ENCODE measurements around the gene ZDHHC13. TPM values are rescaled to one million over a fixed set of nuclear protein-coding genes. Genes with fewer than 3 reads are reported as not detected.

ZDHHC13 gene
- total RNA-seq, 1 experiment from 2014 or later: 21.8 TPM

DNA sequence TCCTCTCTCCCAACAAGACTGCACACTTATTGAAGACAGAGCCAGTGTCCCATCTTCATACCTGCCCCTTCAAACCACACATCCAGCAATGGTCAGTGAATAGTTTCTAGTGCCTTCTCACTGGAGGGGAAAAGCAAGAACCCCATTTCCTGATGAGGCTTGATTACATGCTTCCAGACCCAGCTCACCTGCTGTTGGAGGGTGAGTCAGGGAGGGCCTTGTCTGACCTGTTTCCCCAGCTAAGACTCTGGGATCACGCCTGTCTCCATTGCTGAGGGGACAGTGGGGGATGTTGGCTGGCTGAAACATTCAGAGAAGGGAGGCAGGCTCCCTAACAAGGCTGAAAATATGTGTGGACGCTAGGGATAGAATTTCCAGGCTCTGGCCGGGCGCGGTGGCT is 27.5 kb upstream of the ZDHHC13 start:
- H3K27me3 ChIP-seq (ENCODE audit: insufficient read depth, low read length): no peaks in the 10 kb centered on the region
- H3K36me3 ChIP-seq (ENCODE audit: control insufficient read depth in 1 of 2, insufficient read depth in 2 of 2, low read length in 2 of 2): no peaks in the 10 kb centered on the region
- ChIA-PET CTCF (no interaction called here), POLR2A (interaction anchor here (0.6 kb wide), 1 partner anchor 216 kb away, joined by 3 read pairs; no protein-coding TSS in a partner anchor), RAD21 (ENCODE audit: low non-redundant PET in 1 of 2, low total read pairs in 2 of 2, uncharacterized antibody in 2 of 2, unreplicated experiment in 2 of 2) (no interaction called here)
- no peak overlapping the region for H3K4me2 ChIP-seq (ENCODE audit: low read length)
- ATAC-seq (no peak), DNase-seq (ENCODE audit: low read depth, low spot score) (no peak)
- H3K4me1 ChIP-seq (ENCODE audit: control insufficient read depth in 1 of 2, insufficient read depth in 2 of 2, low read length in 2 of 2): peaks cover 0 to 4% of the 10 kb centered on the region in 2 experiments; a peak in 1 of 4 replicates
- no peaks in the 10 kb centered on the region for H3K9me2 ChIP-seq (ENCODE audit: insufficient read depth)
- H3K27ac ChIP-seq (ENCODE audit: low read depth, low read length): no peak overlapping the region
- BruUV-seq (replicated peaks): no TSS peak
- no peak overlapping the region for H2AFZ ChIP-seq (ENCODE audit: low read depth, low read length, poor library complexity, severe bottlenecking)
- H3K9ac ChIP-seq (ENCODE audit: low read length): no peak overlapping the region
- H4K20me1 ChIP-seq (ENCODE audit: insufficient read depth): no peaks in the 10 kb centered on the region
- intact Hi-C loops (cut with micrococcal nuclease): no loop called here
- no peak overlapping the region for H3K4me3 ChIP-seq (replicated peaks in 1 of 2; ENCODE audit: low read depth in 1 of 2, low read length in 2 of 2)
- no peaks in the 10 kb centered on the region for H3K9me3 ChIP-seq (ENCODE audit: control insufficient read depth in 1 of 2, insufficient read depth in 1 of 2, low read depth in 1 of 2, low read length in 2 of 2)
- TF ChIP-seq SP1 (IDR thresholded peaks at IDR 0.05; ENCODE audit: low read depth) (peak; percentile 26; the same call in 1 of the 2 replicates), POLR2AphosphoS5 (IDR thresholded peaks at IDR 0.05; ENCODE audit: low read depth, low read length) (no peak)
- H3K79me2 ChIP-seq (ENCODE audit: insufficient read depth, low read length): no peaks in the 10 kb centered on the region

- no TSS peak for BruUV-seq (replicated peaks)
- no peaks in the 10 kb centered on the region for H3K27me3 ChIP-seq (ENCODE audit: insufficient read depth, low read length)
- H3K4me3 ChIP-seq (replicated peaks in 1 of 2; ENCODE audit: low read depth in 1 of 2, low read length in 2 of 2): no peak overlapping the region
- H3K79me2 ChIP-seq (ENCODE audit: insufficient read depth, low read length): no peaks in the 10 kb centered on the region
- intact Hi-C loops (cut with micrococcal nuclease): no loop called here
- H3K4me2 ChIP-seq (ENCODE audit: low read length): no peak overlapping the region
- 0 out of 2 replicates have a peak, but pooled peaks have one; percentile 32 for ATAC-seq
- ChIA-PET POLR2A (no interaction called here), CTCF (interaction anchor here (1.1 kb wide), 1 partner anchor 14 kb away, joined by 3 read pairs; no protein-coding TSS in a partner anchor), RAD21 (ENCODE audit: low non-redundant PET in 1 of 2, low total read pairs in 2 of 2, uncharacterized antibody in 2 of 2, unreplicated experiment in 2 of 2) (no interaction called here)
- H3K36me3 ChIP-seq (ENCODE audit: control insufficient read depth in 1 of 2, insufficient read depth in 2 of 2, low read length in 2 of 2): no peaks in the 10 kb centered on the region
- peak overlapping the region; percentile 39 for H2AFZ ChIP-seq (ENCODE audit: low read depth, low read length, poor library complexity, severe bottlenecking)
- H3K9me2 ChIP-seq (ENCODE audit: insufficient read depth): no peaks in the 10 kb centered on the region
- no peak overlapping the region for H3K27ac ChIP-seq (ENCODE audit: low read depth, low read length)
- no peak for DNase-seq (ENCODE audit: low read depth, low spot score)
- no peaks in the 10 kb centered on the region for H4K20me1 ChIP-seq (ENCODE audit: insufficient read depth)
- H3K9ac ChIP-seq (ENCODE audit: low read length): no peak overlapping the region
- peaks cover 0 to 4% of the 10 kb centered on the region in 2 experiments; a peak in 1 of 4 replicates for H3K4me1 ChIP-seq (ENCODE audit: control insufficient read depth in 1 of 2, insufficient read depth in 2 of 2, low read length in 2 of 2)
- no peaks in the 10 kb centered on the region for H3K9me3 ChIP-seq (ENCODE audit: control insufficient read depth in 1 of 2, insufficient read depth in 1 of 2, low read depth in 1 of 2, low read length in 2 of 2)
- no peak for TF ChIP-seq JUND (IDR thresholded peaks at IDR 0.05)
- no peak for TF ChIP-seq POLR2A (IDR thresholded peaks at IDR 0.05; ENCODE audit: borderline replicate concordance, extremely low read depth, insufficient read depth, insufficient read length)
- TF ChIP-seq FOSL1 (IDR thresholded peaks at IDR 0.05; ENCODE audit: low read depth): no peak
- no peak for TF ChIP-seq RAD21 (IDR thresholded peaks at IDR 0.05; ENCODE audit: low read depth)
- no peak for TF ChIP-seq SIN3A (IDR thresholded peaks at IDR 0.05; ENCODE audit: low read depth)
- TF ChIP-seq, protein P1, sequence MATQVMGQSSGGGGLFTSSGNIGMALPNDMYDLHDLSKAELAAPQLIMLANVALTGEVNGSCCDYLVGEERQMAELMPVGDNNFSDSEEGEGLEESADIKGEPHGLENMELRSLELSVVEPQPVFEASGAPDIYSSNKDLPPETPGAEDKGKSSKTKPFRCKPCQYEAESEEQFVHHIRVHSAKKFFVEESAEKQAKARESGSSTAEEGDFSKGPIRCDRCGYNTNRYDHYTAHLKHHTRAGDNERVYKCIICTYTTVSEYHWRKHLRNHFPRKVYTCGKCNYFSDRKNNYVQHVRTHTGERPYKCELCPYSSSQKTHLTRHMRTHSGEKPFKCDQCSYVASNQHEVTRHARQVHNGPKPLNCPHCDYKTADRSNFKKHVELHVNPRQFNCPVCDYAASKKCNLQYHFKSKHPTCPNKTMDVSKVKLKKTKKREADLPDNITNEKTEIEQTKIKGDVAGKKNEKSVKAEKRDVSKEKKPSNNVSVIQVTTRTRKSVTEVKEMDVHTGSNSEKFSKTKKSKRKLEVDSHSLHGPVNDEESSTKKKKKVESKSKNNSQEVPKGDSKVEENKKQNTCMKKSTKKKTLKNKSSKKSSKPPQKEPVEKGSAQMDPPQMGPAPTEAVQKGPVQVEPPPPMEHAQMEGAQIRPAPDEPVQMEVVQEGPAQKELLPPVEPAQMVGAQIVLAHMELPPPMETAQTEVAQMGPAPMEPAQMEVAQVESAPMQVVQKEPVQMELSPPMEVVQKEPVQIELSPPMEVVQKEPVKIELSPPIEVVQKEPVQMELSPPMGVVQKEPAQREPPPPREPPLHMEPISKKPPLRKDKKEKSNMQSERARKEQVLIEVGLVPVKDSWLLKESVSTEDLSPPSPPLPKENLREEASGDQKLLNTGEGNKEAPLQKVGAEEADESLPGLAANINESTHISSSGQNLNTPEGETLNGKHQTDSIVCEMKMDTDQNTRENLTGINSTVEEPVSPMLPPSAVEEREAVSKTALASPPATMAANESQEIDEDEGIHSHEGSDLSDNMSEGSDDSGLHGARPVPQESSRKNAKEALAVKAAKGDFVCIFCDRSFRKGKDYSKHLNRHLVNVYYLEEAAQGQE (IDR thresholded peaks at IDR 0.05; ENCODE audit: low read depth): no peak
- no peak for TF ChIP-seq TCF7L2 (IDR thresholded peaks at IDR 0.05; ENCODE audit: borderline replicate concordance, extremely low read depth, insufficient read depth, insufficient read length)
- no peak for TF ChIP-seq ELF1 (IDR thresholded peaks at IDR 0.05; ENCODE audit: borderline replicate concordance, low read depth)
- no peak for TF ChIP-seq POLR2AphosphoS5 (IDR thresholded peaks at IDR 0.05; ENCODE audit: low read depth, low read length)
- TF ChIP-seq SP1 (IDR thresholded peaks at IDR 0.05; ENCODE audit: low read depth): no peak
- no peak for TF ChIP-seq ZFX (IDR thresholded peaks at IDR 0.05)
- TF ChIP-seq YY1 (IDR thresholded peaks at IDR 0.05; ENCODE audit: extremely low read depth, insufficient replicate concordance, low read depth, low read length): no peak
- TF ChIP-seq, protein P2, sequence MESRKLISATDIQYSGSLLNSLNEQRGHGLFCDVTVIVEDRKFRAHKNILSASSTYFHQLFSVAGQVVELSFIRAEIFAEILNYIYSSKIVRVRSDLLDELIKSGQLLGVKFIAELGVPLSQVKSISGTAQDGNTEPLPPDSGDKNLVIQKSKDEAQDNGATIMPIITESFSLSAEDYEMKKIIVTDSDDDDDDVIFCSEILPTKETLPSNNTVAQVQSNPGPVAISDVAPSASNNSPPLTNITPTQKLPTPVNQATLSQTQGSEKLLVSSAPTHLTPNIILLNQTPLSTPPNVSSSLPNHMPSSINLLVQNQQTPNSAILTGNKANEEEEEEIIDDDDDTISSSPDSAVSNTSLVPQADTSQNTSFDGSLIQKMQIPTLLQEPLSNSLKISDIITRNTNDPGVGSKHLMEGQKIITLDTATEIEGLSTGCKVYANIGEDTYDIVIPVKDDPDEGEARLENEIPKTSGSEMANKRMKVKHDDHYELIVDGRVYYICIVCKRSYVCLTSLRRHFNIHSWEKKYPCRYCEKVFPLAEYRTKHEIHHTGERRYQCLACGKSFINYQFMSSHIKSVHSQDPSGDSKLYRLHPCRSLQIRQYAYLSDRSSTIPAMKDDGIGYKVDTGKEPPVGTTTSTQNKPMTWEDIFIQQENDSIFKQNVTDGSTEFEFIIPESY (IDR thresholded peaks at IDR 0.05; ENCODE audit: extremely low read depth, insufficient replicate concordance, low read length): no peak
- TF ChIP-seq, protein P3, sequence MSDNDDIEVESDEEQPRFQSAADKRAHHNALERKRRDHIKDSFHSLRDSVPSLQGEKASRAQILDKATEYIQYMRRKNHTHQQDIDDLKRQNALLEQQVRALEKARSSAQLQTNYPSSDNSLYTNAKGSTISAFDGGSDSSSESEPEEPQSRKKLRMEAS (IDR thresholded peaks at IDR 0.05): no peak
- no peak for TF ChIP-seq CEBPB (IDR thresholded peaks at IDR 0.05; ENCODE audit: low read depth)
- no peak for TF ChIP-seq EZH2 (IDR thresholded peaks at IDR 0.05)
These were observed 25.6 kb upstream of the ZDHHC13 start for GRCh38 chr11:19091366-19091765.

All from HCT116 (cell line).